GM18526 (cell line): ENCODE measurements around the gene VAMP3.

Source experiments
- POLR2A ChIP-seq: IDR thresholded peaks from 3 replicates; pipeline ENCODE4 v1.6.1; 2011; ENCODE audit not compliant: insufficient read length; ENCODE audit errors: extremely low read depth

The VAMP3 gene

GRCh38 chr1:7783178-7783711 lies 12.1 kb downstream of the VAMP3 start:
- TF ChIP-seq POLR2A = no peak

- peak; percentile 9 for TF ChIP-seq POLR2A
Measured at GRCh38 chr1:7783826-7784491, 12.9 kb downstream of the VAMP3 start, which contains the start of gene PER3. Gene PER3 (plus strand): TSS chr1:7784291. CDS start chr1:7784878, 587 bp downstream.

GRCh38 chr1:7784492-7785071 lies 13.5 kb downstream of the VAMP3 start:
- TF ChIP-seq POLR2A = no peak

GRCh38 chr1:7785108-7785507 lies 14.0 kb downstream of the VAMP3 start:
- TF ChIP-seq POLR2A = no peak

- TF ChIP-seq POLR2A = no peak
Measured at GRCh38 chr1:7786795-7787194, 15.7 kb downstream of the VAMP3 start.

GRCh38 chr1:7789828-7790227 lies 18.7 kb downstream of the VAMP3 start:
- TF ChIP-seq POLR2A = no peak

GRCh38 chr1:7795406-7795805 lies 24.3 kb downstream of the VAMP3 start:
- TF ChIP-seq POLR2A = no peak

GRCh38 chr1:7805460-7805859 lies 34.4 kb downstream of the VAMP3 start:
- TF ChIP-seq POLR2A = no peak

GRCh38 chr1:7808253-7808844 lies 37.3 kb downstream of the VAMP3 start:
- no peak for TF ChIP-seq POLR2A

- TF ChIP-seq POLR2A = no peak
Measured at GRCh38 chr1:7809742-7810141, 38.6 kb downstream of the VAMP3 start.

GRCh38 chr1:7810395-7810794 lies 39.3 kb downstream of the VAMP3 start:
- no peak for TF ChIP-seq POLR2A

GRCh38 chr1:7811476-7811875 lies 40.4 kb downstream of the VAMP3 start:
- no peak for TF ChIP-seq POLR2A

- no peak for TF ChIP-seq POLR2A
Measured at GRCh38 chr1:7813677-7814373, 42.7 kb downstream of the VAMP3 start.

- no peak for TF ChIP-seq POLR2A
Measured at GRCh38 chr1:7821282-7821681, 50.2 kb downstream of the VAMP3 start.

- no peak for TF ChIP-seq POLR2A
Measured at GRCh38 chr1:7824701-7825100, 53.6 kb downstream of the VAMP3 start.

GRCh38 chr1:7826363-7826762 lies 55.3 kb downstream of the VAMP3 start:
- no peak for TF ChIP-seq POLR2A
